Nephron (organoid): ENCODE measurements around the gene MYOM1.
A peak's percentile ranks its signal among the peaks of the same experiment; 100 is the strongest.

ENCODE experiments used
- H3K27ac Mint-ChIP-seq, 3 experiments: 2 replicates each; pipeline ENCODE4 v1.8.0; 2020; ENCODE audit warnings: mixed read lengths in 3 of 3, mild to moderate bottlenecking in 2 of 3, moderate library complexity in 1 of 3
- H3K27me3 Mint-ChIP-seq: 2 replicates; pipeline ENCODE4 v1.8.0; 2021; ENCODE audit warnings: low read depth, mild to moderate bottlenecking, moderate library complexity, mixed read lengths
- H3K36me3 Mint-ChIP-seq: 2 replicates; pipeline ENCODE4 v1.8.0; 2020; ENCODE audit warnings: low read depth, mixed read lengths
- H3K4me1 Mint-ChIP-seq: 2 replicates; pipeline ENCODE4 v1.8.0; 2020; ENCODE audit warnings: mixed read lengths
- H3K4me3 Mint-ChIP-seq, 3 experiments: 2 replicates each; pipeline ENCODE4 v1.8.0; 2020; ENCODE audit warnings: mild to moderate bottlenecking in 3 of 3, mixed read lengths in 3 of 3, moderate library complexity in 2 of 3
- H3K9me3 Mint-ChIP-seq: 2 replicates; pipeline ENCODE4 v1.8.0; 2020; ENCODE audit warnings: mixed read lengths
- CTCF ChIP-seq, 3 experiments: fragments of 200-600 bp; sonication (generic); IDR thresholded peaks; one replicate each; pipeline ENCODE4 v1.5.0; 2021; ENCODE audit warnings: antibody characterized with exemption in 3 of 3; ENCODE audit not compliant: unreplicated experiment in 3 of 3

The MYOM1 gene

GRCh38 chr18:3041843-3042242 is 177.9 kb downstream of the MYOM1 start:
- Mint-ChIP-seq H3K36me3 (no peaks in the 10 kb centered on the region), H3K4me3 (no peak overlapping the region)

GRCh38 chr18:3040881-3041280 is 178.9 kb downstream of the MYOM1 start:
- no peak for TF ChIP-seq CTCF (IDR thresholded peaks at IDR 0.05; ENCODE audit: unreplicated experiment in 3 of 3)
- H3K27me3 Mint-ChIP-seq = no peaks in the 10 kb centered on the region
- H3K36me3 Mint-ChIP-seq = no peaks in the 10 kb centered on the region
- H3K4me1 Mint-ChIP-seq = peaks cover 31% of the 10 kb centered on the region
- H3K27ac Mint-ChIP-seq = no peak overlapping the region
- H3K9me3 Mint-ChIP-seq = no peaks in the 10 kb centered on the region
- no peak overlapping the region for H3K4me3 Mint-ChIP-seq

More at GRCh38 chr18:3041843-3042242, 177.9 kb downstream of the MYOM1 start:
- no peak for TF ChIP-seq CTCF (IDR thresholded peaks at IDR 0.05; ENCODE audit: unreplicated experiment in 3 of 3)
- H3K4me1 Mint-ChIP-seq = peaks cover 31% of the 10 kb centered on the region
- H3K27me3 Mint-ChIP-seq = no peaks in the 10 kb centered on the region
- H3K27ac Mint-ChIP-seq = peak overlapping the region; percentile 41 to 96 (median 61)
- no peaks in the 10 kb centered on the region for H3K9me3 Mint-ChIP-seq

GRCh38 chr18:3040173-3040572 is 179.6 kb downstream of the MYOM1 start:
- Mint-ChIP-seq H3K4me1 (peaks cover 27% of the 10 kb centered on the region), H3K9me3 (no peaks in the 10 kb centered on the region), H3K27me3 (peaks cover under 1% of the 10 kb centered on the region), H3K27ac (no peak overlapping the region), H3K36me3 (no peaks in the 10 kb centered on the region), H3K4me3 (no peak overlapping the region)
- no peak for TF ChIP-seq CTCF (IDR thresholded peaks at IDR 0.05; ENCODE audit: unreplicated experiment in 3 of 3)

GRCh38 chr18:3037423-3037915 is 182.3 kb downstream of the MYOM1 start:
- Mint-ChIP-seq H3K27ac (peak overlapping the region in 1 of 3 experiments; percentile 35), H3K27me3 (peaks cover 4% of the 10 kb centered on the region), H3K4me1 (peaks cover 20% of the 10 kb centered on the region), H3K9me3 (no peaks in the 10 kb centered on the region), H3K4me3 (no peak overlapping the region), H3K36me3 (no peaks in the 10 kb centered on the region)
- no peak for TF ChIP-seq CTCF (IDR thresholded peaks at IDR 0.05; ENCODE audit: unreplicated experiment in 3 of 3)

- peaks cover 4% of the 10 kb centered on the region for H3K27me3 Mint-ChIP-seq
- H3K4me3 Mint-ChIP-seq = no peak overlapping the region
- H3K4me1 Mint-ChIP-seq = peaks cover 12% of the 10 kb centered on the region
- H3K27ac Mint-ChIP-seq = no peak overlapping the region
- no peaks in the 10 kb centered on the region for H3K36me3 Mint-ChIP-seq
- no peaks in the 10 kb centered on the region for H3K9me3 Mint-ChIP-seq
- TF ChIP-seq CTCF (IDR thresholded peaks at IDR 0.05; ENCODE audit: unreplicated experiment in 3 of 3) = no peak
These were observed 183.7 kb downstream of the MYOM1 start for GRCh38 chr18:3036108-3036507.

- Mint-ChIP-seq H3K36me3 (no peaks in the 10 kb centered on the region), H3K27ac (no peak overlapping the region), H3K27me3 (peaks cover 4% of the 10 kb centered on the region), H3K9me3 (no peaks in the 10 kb centered on the region), H3K4me3 (no peak overlapping the region), H3K4me1 (peaks cover 12% of the 10 kb centered on the region)
- TF ChIP-seq CTCF (IDR thresholded peaks at IDR 0.05; ENCODE audit: unreplicated experiment in 3 of 3) = no peak
These were observed 184.1 kb downstream of the MYOM1 start for GRCh38 chr18:3035635-3036034.
